Keratinocyte (primary cell): Measurements from ENCODE around the gene LSM11. TPM values are rescaled to one million over a fixed set of nuclear protein-coding genes. Genes with fewer than 3 reads are reported as not detected.

ENCODE experiments used
- DNase-seq: peaks from one replicate; pipeline ENCODE4 v3.0.0-alpha.2; 2011; ENCODE audit warnings: low read depth, missing footprints, low spot score
- FAIRE-seq: peaks from 2 replicates; lab custom pipeline; 2011; peaks lifted over from hg19 to GRCh38; lab: Jason Lieb, UNC
- H2AFZ ChIP-seq: 2 replicates; pipeline ENCODE4 v1.6.0; 2012; ENCODE audit warnings: low read length, control low read depth, inconsistent platforms; ENCODE audit not compliant: control insufficient read depth
- H3K27ac ChIP-seq: 2 replicates; pipeline ENCODE4 v1.5.1; 2011; ENCODE audit warnings: low read length; ENCODE audit not compliant: control insufficient read depth, insufficient read depth
- H3K27me3 ChIP-seq: 3 replicates; pipeline ENCODE4 v1.6.0; 2011; ENCODE audit warnings: low read length; ENCODE audit not compliant: control insufficient read depth, insufficient read depth; ENCODE audit errors: extremely low read depth
- H3K36me3 ChIP-seq, 2 experiments: 2 replicates in 1 of 2; 3 replicates in 1 of 2; pipeline ENCODE4 v1.5.1; 2011; ENCODE audit warnings: low read length in 2 of 2, mild to moderate bottlenecking in 1 of 2; ENCODE audit not compliant: control insufficient read depth in 2 of 2, insufficient read depth in 2 of 2; ENCODE audit errors: extremely low read depth in 1 of 2
- H3K4me1 ChIP-seq: 3 replicates; pipeline ENCODE4 v1.5.1; 2011; ENCODE audit warnings: low read length; ENCODE audit not compliant: control insufficient read depth, insufficient read depth; ENCODE audit errors: extremely low read depth
- H3K4me2 ChIP-seq: 3 replicates; pipeline ENCODE4 v1.6.0; 2011; ENCODE audit warnings: low read depth, low read length; ENCODE audit not compliant: control insufficient read depth, insufficient read depth; ENCODE audit errors: extremely low read depth
- H3K4me3 ChIP-seq, 3 experiments: fragments of 200-600 bp in 1 of 3; sonication (generic) in 1 of 3; 2 replicates in 2 of 3; 3 replicates in 1 of 3; pipeline ENCODE4 v1.5.1; 2011 to 2016; ENCODE audit warnings: low read length in 3 of 3, mild to moderate bottlenecking in 3 of 3, control low read depth in 2 of 3, inconsistent platforms in 1 of 3, low read depth in 1 of 3, mixed read lengths in 1 of 3, mixed run types in 1 of 3, moderate library complexity in 1 of 3; ENCODE audit not compliant: control insufficient read depth in 2 of 3, insufficient read depth in 2 of 3; ENCODE audit errors: extremely low read depth in 1 of 3
- H3K79me2 ChIP-seq: 2 replicates; pipeline ENCODE4 v1.6.0; 2012; ENCODE audit warnings: low read length; ENCODE audit not compliant: control insufficient read depth, insufficient read depth
- H3K9ac ChIP-seq: 3 replicates; pipeline ENCODE4 v1.6.0; 2011; ENCODE audit warnings: low read length; ENCODE audit not compliant: control insufficient read depth, insufficient read depth; ENCODE audit errors: extremely low read depth
- H3K9me1 ChIP-seq: 3 replicates; pipeline ENCODE4 v1.6.0; 2011; ENCODE audit warnings: low read length; ENCODE audit not compliant: control insufficient read depth, insufficient read depth; ENCODE audit errors: extremely low read depth
- H3K9me3 ChIP-seq: 2 replicates; pipeline ENCODE4 v1.5.1; 2012; ENCODE audit warnings: low read depth, low read length; ENCODE audit not compliant: control insufficient read depth
- H4K20me1 ChIP-seq: 3 replicates; pipeline ENCODE4 v1.6.0; 2011; ENCODE audit warnings: low read length; ENCODE audit not compliant: control insufficient read depth, insufficient read depth; ENCODE audit errors: extremely low read depth
- EZH2 ChIP-seq: IDR thresholded peaks from one replicate; pipeline ENCODE4 v1.6.1; 2012; ENCODE audit warnings: inconsistent platforms, mild to moderate bottlenecking, low read length, moderate library complexity
- dilution Hi-C: fragments of 300-500 bp; cut with MboI; formaldehyde crosslinking; loops from one replicate; pipeline ENCODE4 v1.7.0; 2020; ENCODE audit warnings: low sequenced_read_pairs; ENCODE audit not compliant: extremely low pct_ligation_motif_present
- polyA plus RNA-seq, 5 experiments: library from polyadenylated mRNA; depleted of rRNA in 3 of 5; stranded (reverse) in 3 of 5; stranded (forward) in 1 of 5; unstranded in 1 of 5; fragments of >200 nt; gene quantifications; 1 replicate in 1 of 5; 2 replicates in 3 of 5; 3 replicates in 1 of 5; pipeline versions ENCODE4 v1.2.1 to v1.2.3, GENCODE V29; 2011 to 2012; ENCODE audit warnings: missing spikeins in 2 of 5, low read depth in 1 of 5, low replicate concordance in 1 of 5
- small RNA-seq, 3 experiments: library from RNA; depleted of rRNA; stranded (forward); fragments of <200 nt; gene quantifications; one replicate each; pipeline ENCODE3, GENCODE V24; 2012; ENCODE audit warnings: low read depth in 3 of 3, low replicate concordance in 1 of 3; ENCODE audit not compliant: insufficient read length in 3 of 3
- TF ChIP-seq, protein P1 (sequence below), 3 experiments: IDR thresholded peaks in 1 of 3; conservative IDR thresholded peaks in 1 of 3; optimal IDR thresholded peaks in 1 of 3; 2 replicates in 2 of 3; 3 replicates in 1 of 3; pipeline versions ENCODE3 to v1.5.1; 2011; ENCODE audit warnings: low read length in 3 of 3, mild to moderate bottlenecking in 3 of 3, moderate library complexity in 2 of 3, control low read depth in 1 of 3, inconsistent platforms in 1 of 3; ENCODE audit not compliant: insufficient read depth in 2 of 3; ENCODE audit errors: extremely low read depth in 1 of 3

Gene LSM11
- polyA plus RNA-seq, 1 donor (not counting 4 experiments of a cell fraction or from before 2014, with no cell fraction given), result 2.7 TPM

DNA sequence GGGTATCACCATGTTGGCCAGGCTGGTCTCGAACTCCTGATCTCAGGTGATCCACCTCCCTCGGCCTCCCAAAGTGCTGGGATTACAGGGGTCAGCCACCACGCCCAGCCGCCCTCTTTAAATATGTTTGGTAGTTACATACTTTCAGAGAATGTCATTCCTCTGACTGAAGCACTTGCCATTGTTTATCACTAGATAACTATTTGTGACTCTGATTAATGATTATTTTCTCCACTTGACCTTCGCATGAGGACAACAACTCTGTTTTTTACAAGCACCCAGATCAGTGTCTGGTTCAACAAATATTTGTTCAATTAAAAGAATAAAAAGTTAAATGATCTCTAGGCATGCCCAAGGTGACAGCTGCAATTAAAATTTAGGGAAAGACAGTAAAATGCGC is 59.2 kb downstream of the LSM11 start:
- Histone ChIP-seq H3K27me3 (no peaks in the 10 kb centered on the region), H3K9ac (no peak overlapping the region), H3K4me2 (no peak overlapping the region), H3K9me3 (no peaks in the 10 kb centered on the region), H3K9me1 (no peaks in the 10 kb centered on the region), H3K4me3 (no peak overlapping the region), H3K4me1 (no peaks in the 10 kb centered on the region), H3K27ac (no peak overlapping the region), H3K36me3 (peaks cover 8% of the 10 kb centered on the region in 2 experiments), H2AFZ (no peak overlapping the region), H4K20me1 (no peaks in the 10 kb centered on the region), H3K79me2 (no peaks in the 10 kb centered on the region)
- DNase-seq (no peak), FAIRE-seq (no peak)
- TF ChIP-seq EZH2, result no peak
- dilution Hi-C loops, result no loop called here

DNA sequence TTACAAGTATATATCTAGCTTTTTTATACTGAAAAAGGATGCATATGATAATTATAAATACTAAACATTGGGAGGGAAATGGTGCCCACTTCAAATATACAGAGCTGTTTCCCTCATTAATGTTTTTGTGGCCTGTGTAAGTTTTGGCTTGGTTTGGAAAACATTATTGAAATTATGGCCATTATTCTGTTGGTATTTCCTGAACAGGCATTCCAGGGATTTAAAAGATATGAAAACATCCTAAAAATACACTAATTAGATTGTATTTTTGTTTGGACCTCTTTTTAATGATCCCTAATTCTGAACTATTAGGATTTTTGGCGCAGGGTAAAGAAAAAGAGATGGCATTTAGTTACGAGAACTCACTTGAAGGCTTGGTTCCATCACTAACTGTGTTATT is 64.5 kb downstream of the LSM11 start:
- dilution Hi-C loops, result no loop called here
- H3K4me2 ChIP-seq, result no peak overlapping the region

More for the DNA sequence above, 64.5 kb downstream of the LSM11 start:
- H3K9me3 ChIP-seq, result no peaks in the 10 kb centered on the region
- peaks cover 12 to 14% of the 10 kb centered on the region in 2 experiments for H3K36me3 ChIP-seq
- H3K4me3 ChIP-seq, result no peak overlapping the region
- no peaks in the 10 kb centered on the region for H3K9me1 ChIP-seq
- no peak overlapping the region for H3K27ac ChIP-seq
- no peaks in the 10 kb centered on the region for H4K20me1 ChIP-seq
- no peak for DNase-seq
- H3K9ac ChIP-seq, result no peak overlapping the region
- no peaks in the 10 kb centered on the region for H3K79me2 ChIP-seq
- FAIRE-seq, result no peak
- TF ChIP-seq EZH2, result no peak
- TF ChIP-seq, protein P1, sequence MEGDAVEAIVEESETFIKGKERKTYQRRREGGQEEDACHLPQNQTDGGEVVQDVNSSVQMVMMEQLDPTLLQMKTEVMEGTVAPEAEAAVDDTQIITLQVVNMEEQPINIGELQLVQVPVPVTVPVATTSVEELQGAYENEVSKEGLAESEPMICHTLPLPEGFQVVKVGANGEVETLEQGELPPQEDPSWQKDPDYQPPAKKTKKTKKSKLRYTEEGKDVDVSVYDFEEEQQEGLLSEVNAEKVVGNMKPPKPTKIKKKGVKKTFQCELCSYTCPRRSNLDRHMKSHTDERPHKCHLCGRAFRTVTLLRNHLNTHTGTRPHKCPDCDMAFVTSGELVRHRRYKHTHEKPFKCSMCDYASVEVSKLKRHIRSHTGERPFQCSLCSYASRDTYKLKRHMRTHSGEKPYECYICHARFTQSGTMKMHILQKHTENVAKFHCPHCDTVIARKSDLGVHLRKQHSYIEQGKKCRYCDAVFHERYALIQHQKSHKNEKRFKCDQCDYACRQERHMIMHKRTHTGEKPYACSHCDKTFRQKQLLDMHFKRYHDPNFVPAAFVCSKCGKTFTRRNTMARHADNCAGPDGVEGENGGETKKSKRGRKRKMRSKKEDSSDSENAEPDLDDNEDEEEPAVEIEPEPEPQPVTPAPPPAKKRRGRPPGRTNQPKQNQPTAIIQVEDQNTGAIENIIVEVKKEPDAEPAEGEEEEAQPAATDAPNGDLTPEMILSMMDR (optimal IDR thresholded peaks at IDR 0.05 in 1 of 3, IDR thresholded peaks at IDR 0.05 in 1 of 3, conservative IDR thresholded peaks at IDR 0.05 in 1 of 3; ENCODE audit: extremely low read depth in 1 of 3, insufficient read depth in 2 of 3, low read length in 3 of 3), result no peak
- H2AFZ ChIP-seq, result no peak overlapping the region
- H3K4me1 ChIP-seq, result no peaks in the 10 kb centered on the region
- H3K27me3 ChIP-seq, result no peaks in the 10 kb centered on the region

Small RNA genes within 50 kb of the gene (small RNA-seq; reads per million reads assigned to genes)
- 0 reads per million in 3 experiments for gene AC026407.1
- 0 reads per million in 3 experiments for gene RNU6-260P

Other genes with a start within 250 kb of the LSM11 start
- gene ADAM19, start 167.9 kb upstream of the LSM11 start, polyA plus RNA-seq, result 19.7 to 90.3 TPM (median 22.7 TPM) in 3 replicates
- gene SOX30, start 91.3 kb upstream of the LSM11 start, polyA plus RNA-seq, result 0.03 to 0.06 TPM (median 0.05 TPM) in 3 replicates
- gene C5orf52, start 72.2 kb upstream of the LSM11 start, polyA plus RNA-seq, result not detected in 3 replicates
- gene THG1L, start 12.3 kb upstream of the LSM11 start, polyA plus RNA-seq, result 15.9 to 23.4 TPM (median 18.4 TPM) in 3 replicates
- gene CLINT1, start 115.4 kb downstream of the LSM11 start, polyA plus RNA-seq, result 105 to 143 TPM (median 112 TPM) in 3 replicates